ENCODE measurements around the gene ABHD6.

Gene ABHD6

DNA sequence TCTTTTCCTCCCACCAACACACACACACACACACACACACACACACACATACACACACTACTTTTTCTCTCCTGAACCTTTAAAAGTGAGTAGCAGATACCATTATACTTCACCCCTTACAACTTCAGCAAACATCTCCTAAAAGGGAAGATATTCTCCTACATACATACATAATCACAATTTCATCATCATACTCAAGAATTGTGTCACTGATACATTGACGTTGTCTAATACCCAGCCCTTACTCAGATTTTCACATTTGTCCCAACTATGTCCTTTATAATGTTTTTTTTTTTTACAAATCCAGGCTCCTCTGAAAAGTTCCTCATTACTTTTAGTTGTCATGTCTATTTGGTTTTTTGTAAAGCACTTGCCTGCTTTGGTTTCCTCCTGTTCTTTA is 18.5 kb downstream of the ABHD6 start:
- Histone ChIP-seq H3K36me3 (peaks cover 3% of the 10 kb centered on the region), H3K27ac (no peak overlapping the region), H3K27me3 (no peaks in the 10 kb centered on the region), H3K4me3 (ENCODE audit: low read depth in 1 of 2, low read length in 1 of 2) (no peak overlapping the region), H3K9me3 (no peaks in the 10 kb centered on the region), H3K4me1 (ENCODE audit: control insufficient read depth in 1 of 2, insufficient read depth in 1 of 2, low read depth in 1 of 2, low read length in 1 of 2) (no peaks in the 10 kb centered on the region)
- TF ChIP-seq, protein P1, sequence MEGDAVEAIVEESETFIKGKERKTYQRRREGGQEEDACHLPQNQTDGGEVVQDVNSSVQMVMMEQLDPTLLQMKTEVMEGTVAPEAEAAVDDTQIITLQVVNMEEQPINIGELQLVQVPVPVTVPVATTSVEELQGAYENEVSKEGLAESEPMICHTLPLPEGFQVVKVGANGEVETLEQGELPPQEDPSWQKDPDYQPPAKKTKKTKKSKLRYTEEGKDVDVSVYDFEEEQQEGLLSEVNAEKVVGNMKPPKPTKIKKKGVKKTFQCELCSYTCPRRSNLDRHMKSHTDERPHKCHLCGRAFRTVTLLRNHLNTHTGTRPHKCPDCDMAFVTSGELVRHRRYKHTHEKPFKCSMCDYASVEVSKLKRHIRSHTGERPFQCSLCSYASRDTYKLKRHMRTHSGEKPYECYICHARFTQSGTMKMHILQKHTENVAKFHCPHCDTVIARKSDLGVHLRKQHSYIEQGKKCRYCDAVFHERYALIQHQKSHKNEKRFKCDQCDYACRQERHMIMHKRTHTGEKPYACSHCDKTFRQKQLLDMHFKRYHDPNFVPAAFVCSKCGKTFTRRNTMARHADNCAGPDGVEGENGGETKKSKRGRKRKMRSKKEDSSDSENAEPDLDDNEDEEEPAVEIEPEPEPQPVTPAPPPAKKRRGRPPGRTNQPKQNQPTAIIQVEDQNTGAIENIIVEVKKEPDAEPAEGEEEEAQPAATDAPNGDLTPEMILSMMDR (IDR thresholded peaks at IDR 0.05): no peak

DNA sequence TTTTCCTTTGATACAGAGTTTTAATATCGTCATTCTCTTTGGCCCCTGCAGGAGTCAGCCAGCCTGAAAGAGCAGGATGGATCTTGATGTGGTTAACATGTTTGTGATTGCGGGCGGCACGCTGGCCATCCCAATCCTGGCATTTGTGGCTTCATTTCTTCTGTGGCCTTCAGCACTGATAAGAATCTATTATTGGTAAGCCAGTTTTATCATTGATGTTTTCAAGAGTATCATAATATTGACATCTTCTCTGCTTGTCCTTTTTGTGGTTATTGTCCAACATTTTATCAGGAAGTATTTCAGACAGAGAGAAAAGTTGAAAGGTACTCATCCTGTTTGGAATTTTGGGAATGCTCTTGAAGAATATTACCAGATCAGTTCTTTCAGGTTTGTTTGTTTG is 18.9 kb downstream of the ABHD6 start:
- peaks cover 3% of the 10 kb centered on the region for H3K36me3 ChIP-seq
- no peak overlapping the region for H3K27ac ChIP-seq
- H3K4me3 ChIP-seq (ENCODE audit: low read depth in 1 of 2, low read length in 1 of 2): no peak overlapping the region
- H3K4me1 ChIP-seq (ENCODE audit: control insufficient read depth in 1 of 2, insufficient read depth in 1 of 2, low read depth in 1 of 2, low read length in 1 of 2): no peaks in the 10 kb centered on the region
- H3K27me3 ChIP-seq: no peaks in the 10 kb centered on the region
- TF ChIP-seq, protein P1 (IDR thresholded peaks at IDR 0.05): no peak
- no peaks in the 10 kb centered on the region for H3K9me3 ChIP-seq

DNA sequence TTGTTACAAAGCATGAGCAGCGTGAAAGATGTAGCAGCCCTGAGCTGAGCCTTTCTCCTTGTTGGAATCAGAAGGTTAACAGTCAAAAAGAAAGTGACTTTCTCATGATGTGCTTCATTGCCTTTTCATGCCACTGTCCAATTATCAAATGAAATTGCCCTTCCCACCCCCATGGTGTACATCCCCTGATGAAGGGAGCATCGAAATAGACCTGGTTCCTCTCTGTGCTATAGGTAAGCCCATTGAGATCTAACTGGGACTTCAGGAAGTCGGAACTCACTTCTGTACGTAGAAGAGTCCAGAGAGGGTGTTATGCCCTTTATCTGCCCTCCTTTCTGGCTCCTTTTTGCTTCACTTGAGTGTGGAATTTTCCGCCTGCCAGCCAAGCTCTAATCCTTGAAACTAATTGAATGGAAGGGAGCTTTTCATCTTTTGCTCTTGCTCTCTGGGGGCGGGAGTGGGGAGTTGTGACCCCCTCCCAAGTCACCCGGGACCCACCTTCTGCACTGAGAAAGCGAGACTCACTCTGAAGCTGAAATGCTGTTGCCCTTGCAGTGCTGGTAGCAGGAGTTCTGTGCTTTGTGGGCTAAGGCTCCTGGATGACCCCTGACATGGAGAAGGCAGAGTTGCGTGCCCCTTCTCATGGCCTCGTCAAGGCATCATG is 20.9 kb downstream of the ABHD6 start:
- Histone ChIP-seq H3K36me3 (peaks cover 3% of the 10 kb centered on the region), H3K27me3 (no peaks in the 10 kb centered on the region), H3K4me1 (ENCODE audit: control insufficient read depth in 1 of 2, insufficient read depth in 1 of 2, low read depth in 1 of 2, low read length in 1 of 2) (no peaks in the 10 kb centered on the region), H3K9me3 (no peaks in the 10 kb centered on the region), H3K27ac (no peak overlapping the region), H3K4me3 (ENCODE audit: low read depth in 1 of 2, low read length in 1 of 2) (no peak overlapping the region)
- TF ChIP-seq, protein P1 (IDR thresholded peaks at IDR 0.05): no peak

DNA sequence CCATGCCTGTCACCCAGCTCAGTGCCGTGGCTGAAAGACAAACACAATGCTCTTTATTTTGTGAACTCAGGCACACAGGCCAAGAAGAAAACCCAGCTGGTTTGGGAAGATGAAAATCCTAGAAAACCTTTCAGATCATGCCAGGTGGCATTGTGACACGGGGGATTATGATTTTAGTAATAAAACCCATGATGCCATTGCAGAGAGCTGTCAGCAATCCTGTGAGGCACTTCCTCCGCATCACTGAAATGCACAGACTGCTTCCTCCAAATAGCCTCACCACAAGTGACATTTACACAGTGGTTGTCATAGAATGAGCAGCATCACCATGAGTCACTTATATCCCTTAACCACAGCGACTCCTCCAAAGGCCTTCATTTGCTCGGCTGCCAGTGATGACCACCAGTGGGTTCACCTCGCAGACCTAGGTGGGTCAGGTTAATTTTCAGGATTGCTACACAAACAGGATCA is 22.7 kb downstream of the ABHD6 start:
- H3K27ac ChIP-seq: no peak overlapping the region
- H3K9me3 ChIP-seq: no peaks in the 10 kb centered on the region
- peaks cover 3% of the 10 kb centered on the region for H3K36me3 ChIP-seq
- TF ChIP-seq, protein P1 (IDR thresholded peaks at IDR 0.05): no peak
- no peaks in the 10 kb centered on the region for H3K27me3 ChIP-seq
- no peaks in the 10 kb centered on the region for H3K4me1 ChIP-seq (ENCODE audit: control insufficient read depth in 1 of 2, insufficient read depth in 1 of 2, low read depth in 1 of 2, low read length in 1 of 2)
- no peak overlapping the region for H3K4me3 ChIP-seq (ENCODE audit: low read depth in 1 of 2, low read length in 1 of 2)

DNA sequence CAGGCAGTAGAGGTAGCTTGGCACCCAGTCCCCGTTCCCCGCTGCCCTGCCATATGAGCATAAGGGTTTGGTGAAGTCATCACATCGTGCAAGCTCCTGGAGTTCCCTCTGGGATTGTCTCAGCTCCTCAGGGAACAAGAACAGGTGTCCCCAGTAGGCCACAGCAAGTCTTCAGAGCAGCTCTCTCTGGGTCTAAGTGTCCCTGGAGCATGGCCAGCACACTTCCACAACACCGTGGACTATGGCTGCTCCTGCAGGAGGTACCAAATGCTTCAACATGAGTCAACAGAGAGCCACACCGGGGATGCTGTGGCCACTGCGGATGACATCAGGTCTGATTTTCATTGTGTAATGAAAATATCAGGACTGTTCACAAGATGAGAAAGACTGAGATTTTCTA is 23.1 kb downstream of the ABHD6 start:
- H3K4me3 ChIP-seq (ENCODE audit: low read depth in 1 of 2, low read length in 1 of 2): no peak overlapping the region

More for the DNA sequence above, 23.1 kb downstream of the ABHD6 start:
- Histone ChIP-seq H3K9me3 (no peaks in the 10 kb centered on the region), H3K36me3 (peaks cover 3% of the 10 kb centered on the region), H3K27me3 (no peaks in the 10 kb centered on the region), H3K4me1 (ENCODE audit: control insufficient read depth in 1 of 2, insufficient read depth in 1 of 2, low read depth in 1 of 2, low read length in 1 of 2) (no peaks in the 10 kb centered on the region), H3K27ac (no peak overlapping the region)
- TF ChIP-seq, protein P1 (IDR thresholded peaks at IDR 0.05): no peak

Data from neutrophil (primary cell).